Heart right ventricle (tissue), 16 donors: ENCODE data around the gene ELMO3. TPM values are rescaled to one million over a fixed set of nuclear protein-coding genes. Genes with fewer than 3 reads are reported as not detected.

Experiments
- ATAC-seq, 8 donors: fragments of 200-7000 bp; cut with Tn5 transposase; one replicate each; pipeline ENCODE4 v1.9.1; 2020; ENCODE audit warnings: mild to moderate bottlenecking in 8 of 8, moderate library complexity in 8 of 8, moderate number of reproducible peaks in 1 of 8
- DNase-seq, 2 donors: peaks; one replicate each; pipeline ENCODE4 v3.0.0-alpha.2; 2020
- H3K27ac ChIP-seq, 10 donors: fragments of 200-600 bp; sonication (generic) in 2 of 10; one replicate each; pipeline versions ENCODE4 v1.5.0 to v1.8.0; 2020 to 2022; ENCODE audit warnings: mild to moderate bottlenecking in 3 of 10
- H3K27me3 ChIP-seq, 7 donors: fragments of 200-600 bp; one replicate each; pipeline ENCODE4 v1.8.0; 2021 to 2022; ENCODE audit warnings: mild to moderate bottlenecking in 2 of 7
- H3K36me3 ChIP-seq, 9 donors: fragments of 200-600 bp; sonication (generic) in 1 of 9; one replicate each; pipeline versions ENCODE4 v1.5.0 to v1.8.0; 2020 to 2022; ENCODE audit warnings: mild to moderate bottlenecking in 2 of 9
- H3K4me1 ChIP-seq, 9 donors: fragments of 200-600 bp; sonication (generic) in 1 of 9; one replicate each; pipeline versions ENCODE4 v1.5.0 to v1.8.0; 2020 to 2022; ENCODE audit warnings: mild to moderate bottlenecking in 4 of 9
- H3K4me3 ChIP-seq, 10 donors: fragments of 200-600 bp; sonication (generic) in 2 of 10; one replicate each; pipeline versions ENCODE4 v1.5.0 to v1.8.0; 2020 to 2022; ENCODE audit warnings: mild to moderate bottlenecking in 7 of 10, moderate library complexity in 2 of 10
- H3K9me3 ChIP-seq, 11 donors: fragments of 200-600 bp in 10 of 11; sonication (generic) in 2 of 11; one replicate each; pipeline versions ENCODE4 v1.5.0 to v1.8.0; 2013 to 2022; ENCODE audit warnings: mild to moderate bottlenecking in 2 of 11, control low read depth in 1 of 11, moderate library complexity in 1 of 11
- WGBS, 2 donors: extraction: QIAGEN DNeasy Blood & Tissue Kit; methylation state at CpG; one replicate each; pipeline ENCODE4 v1.1.7; 2013; ENCODE audit warnings: inconsistent platforms in 1 of 2; 5-methylcytosine and 5-hydroxymethylcytosine counted together
- intact Hi-C, 10 donors: fragments of 100-400 bp; cut with DNase I; formaldehyde crosslinking; loops; one replicate each; pipeline versions ENCODE4 v1.11.1 to v1.14.2; 2022
- polyA plus RNA-seq, 2 donors: library from polyadenylated mRNA; stranded (reverse); fragments of 200-250 nt; gene quantifications; one replicate each; pipeline ENCODE4 v1.2.3, GENCODE V29; 2013
- total RNA-seq, 10 donors: library from RNA; stranded (reverse); fragmentation: NEBNext Ultra II Directional in 3 of 10; extraction: Animal tissue kit (Norgen Biotek cat#: 25700) in 3 of 10; gene quantifications; one replicate each; pipeline versions ENCODE4 v1.2.1 to v1.2.4, GENCODE V29; 2021 to 2023
- TF ChIP-seq, protein P1 (sequence below), 9 donors: fragments of 200-600 bp; sonication (generic) in 2 of 9; IDR thresholded peaks; one replicate each; pipeline versions ENCODE4 v1.5.0 to v1.8.0; 2021 to 2022; ENCODE audit warnings: antibody characterized with exemption in 9 of 9, mild to moderate bottlenecking in 5 of 9, moderate library complexity in 1 of 9
- donor health status: Arrhythmogenic right ventricular cardiomyopathy.
- donor health status: ischemic (EF 13 %, LVEDD 7.1; RV severe dilation, severe dysfunction).
- donor health status: healthy with polysubstance abuse.
- donor health status: DM: no; HTN: yes; CAD: no.
- donor health status: DM: no; HTN: no; CAD: no.
- donor health status: ischemic (EF 25% LVEDD 6.9; RV normal size, moderate dysfunction).
- donor health status: ischemic (EF 25% LVEDD 5.7; RV mildly dilated, moderate dysfunction).
- donor health status: healthy.
- donor health status: DM: yes; HTN: yes; CAD: no.
- donor health status: Ischemic cardiomyopathy.
- donor health status: ischemic (EF 35%, LVEDD 5.7; RV mildly dilated, moderate dysfunction).
- donor health status: nonischemic (EF 11% LVEDD 7.7; RV severe dilation, severe dysfunction).
- donor health status: DM: yes; HTN: yes; CAD: no.
- donor health status: PGD.
- donor health status: ischemic (EF 29% LVEDD 5.4; RV normal size, mild dysfunction).
- donor health status: nonischemic (EF 23%, LVEDD 6.1; RV moderate dilation, normal function).

ELMO3 gene
- total and polyA plus RNA-seq, 12 donors = 0.19 to 1.9 (median 0.46) TPM

DNA sequence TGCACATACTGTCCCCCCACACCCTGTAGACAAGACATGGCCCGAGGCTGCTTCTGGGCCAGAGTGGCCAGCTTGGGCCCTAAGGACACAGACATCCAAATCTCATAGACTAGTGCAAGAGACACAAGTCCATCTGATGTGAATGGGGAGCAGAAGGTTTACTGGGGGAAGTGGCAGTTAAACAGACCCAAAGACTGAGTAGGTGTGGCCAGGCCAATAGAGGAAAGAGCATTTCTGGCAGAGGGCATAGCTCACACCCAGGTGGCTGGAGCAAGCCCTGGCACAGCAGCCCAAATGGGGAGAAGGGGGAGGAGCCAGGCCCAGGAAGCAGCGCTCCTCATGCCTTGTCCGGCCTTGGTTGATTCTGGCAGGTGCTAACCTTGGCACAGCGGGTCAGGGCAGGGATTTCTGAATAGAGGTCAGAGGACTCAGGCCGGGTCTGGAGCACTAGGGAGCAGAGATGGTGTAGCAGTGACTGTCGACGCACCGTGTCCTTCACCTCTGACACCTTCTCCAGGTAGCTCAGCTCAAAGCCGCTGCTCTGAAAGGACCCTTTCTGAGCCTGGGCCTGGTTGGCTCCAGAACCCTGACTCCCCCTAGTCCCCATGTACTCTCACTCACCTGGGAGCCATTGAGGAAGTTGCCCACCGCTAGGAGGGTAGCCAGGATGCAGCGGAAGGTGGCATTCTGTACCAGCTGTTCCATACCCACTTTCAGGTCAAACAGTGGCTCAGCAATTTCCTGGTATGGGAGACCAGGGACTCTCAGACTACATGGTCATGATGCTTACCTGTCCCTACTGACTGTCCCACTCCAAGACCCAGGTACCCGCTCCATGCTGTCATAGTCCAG lies 32.1 kb downstream of the ELMO3 start:
- intact Hi-C loops = no loop called here
- DNase-seq (no peak), ATAC-seq (no peak)
- Histone ChIP-seq H3K27ac (no peak overlapping the region), H3K4me3 (no peak overlapping the region), H3K4me1 (peaks cover 5 to 19% (median 14%) of the 10 kb centered on the region in 9 donors), H3K27me3 (no peaks in the 10 kb centered on the region), H3K9me3 (no peaks in the 10 kb centered on the region), H3K36me3 (peaks cover 3 to 82% (median 56%) of the 10 kb centered on the region in 9 donors)
- 88% methylated on average over 12 of the region's 12 CpGs for WGBS, 2 donors
- TF ChIP-seq, protein P1, sequence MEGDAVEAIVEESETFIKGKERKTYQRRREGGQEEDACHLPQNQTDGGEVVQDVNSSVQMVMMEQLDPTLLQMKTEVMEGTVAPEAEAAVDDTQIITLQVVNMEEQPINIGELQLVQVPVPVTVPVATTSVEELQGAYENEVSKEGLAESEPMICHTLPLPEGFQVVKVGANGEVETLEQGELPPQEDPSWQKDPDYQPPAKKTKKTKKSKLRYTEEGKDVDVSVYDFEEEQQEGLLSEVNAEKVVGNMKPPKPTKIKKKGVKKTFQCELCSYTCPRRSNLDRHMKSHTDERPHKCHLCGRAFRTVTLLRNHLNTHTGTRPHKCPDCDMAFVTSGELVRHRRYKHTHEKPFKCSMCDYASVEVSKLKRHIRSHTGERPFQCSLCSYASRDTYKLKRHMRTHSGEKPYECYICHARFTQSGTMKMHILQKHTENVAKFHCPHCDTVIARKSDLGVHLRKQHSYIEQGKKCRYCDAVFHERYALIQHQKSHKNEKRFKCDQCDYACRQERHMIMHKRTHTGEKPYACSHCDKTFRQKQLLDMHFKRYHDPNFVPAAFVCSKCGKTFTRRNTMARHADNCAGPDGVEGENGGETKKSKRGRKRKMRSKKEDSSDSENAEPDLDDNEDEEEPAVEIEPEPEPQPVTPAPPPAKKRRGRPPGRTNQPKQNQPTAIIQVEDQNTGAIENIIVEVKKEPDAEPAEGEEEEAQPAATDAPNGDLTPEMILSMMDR (IDR thresholded peaks at IDR 0.05) = no peak

DNA sequence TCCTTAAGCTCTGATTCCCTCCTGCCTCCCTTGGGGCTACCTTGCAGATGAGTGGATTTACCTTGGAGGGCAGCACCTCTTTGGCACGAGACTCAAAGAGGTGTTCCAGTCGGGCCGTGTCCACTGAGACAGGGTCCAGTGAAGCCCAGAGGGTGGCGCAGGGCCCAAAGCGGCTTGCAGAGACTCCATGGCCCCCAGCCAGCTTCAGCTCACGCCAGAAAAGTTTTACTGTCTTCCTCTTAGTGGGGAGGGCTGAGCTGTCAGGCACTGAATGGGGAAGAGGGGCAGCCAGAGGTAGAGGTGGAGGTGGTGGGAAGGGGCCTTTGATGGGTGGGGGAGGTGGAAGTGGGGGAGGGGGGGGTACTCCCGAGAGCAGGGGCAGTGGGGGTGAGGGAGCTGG lies 34.7 kb downstream of the ELMO3 start:
- H3K27me3 ChIP-seq = no peaks in the 10 kb centered on the region
- no peak overlapping the region for H3K27ac ChIP-seq
- ATAC-seq = no peak
- no peaks in the 10 kb centered on the region for H3K9me3 ChIP-seq
- H3K4me1 ChIP-seq = peaks cover 0 to under 1% (median 0%) of the 10 kb centered on the region in 9 donors
- peaks cover 14 to 100% (median 76%) of the 10 kb centered on the region in 9 donors for H3K36me3 ChIP-seq
- TF ChIP-seq, protein P1 (IDR thresholded peaks at IDR 0.05) = no peak
- H3K4me3 ChIP-seq = no peak overlapping the region
- intact Hi-C loops = no loop called here
- DNase-seq = no peak
- 74 to 79% methylated on average over 7 of the region's 7 CpGs for WGBS, 2 donors

DNA sequence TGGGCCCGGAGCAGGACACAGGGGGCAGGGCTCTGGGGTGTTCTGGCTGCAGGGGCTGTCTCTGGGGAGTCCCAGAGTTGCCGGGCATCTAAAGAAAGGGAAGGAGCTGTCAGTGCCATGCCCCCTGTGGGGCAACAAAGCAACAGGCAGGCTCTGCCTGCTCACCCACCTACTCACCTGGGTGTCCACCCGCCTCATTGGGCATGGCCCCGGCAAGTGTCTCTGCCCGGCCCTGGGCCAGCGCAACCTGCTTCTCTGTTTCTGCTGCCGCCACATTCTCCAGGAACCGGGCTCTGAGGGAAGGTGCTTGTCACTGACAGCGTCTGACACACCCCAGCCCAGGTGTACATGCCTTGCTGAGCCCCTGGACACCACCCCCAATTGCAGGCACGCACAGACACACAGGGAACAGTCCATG lies 35.3 kb downstream of the ELMO3 start:
- TF ChIP-seq, protein P1 (IDR thresholded peaks at IDR 0.05) = no peak
- Histone ChIP-seq H3K36me3 (peaks cover 10 to 100% (median 76%) of the 10 kb centered on the region in 9 donors), H3K27ac (no peak overlapping the region), H3K4me1 (no peaks in the 10 kb centered on the region), H3K4me3 (no peak overlapping the region), H3K9me3 (no peaks in the 10 kb centered on the region), H3K27me3 (no peaks in the 10 kb centered on the region)
- DNase-seq (no peak), ATAC-seq (no peak)
- intact Hi-C loops = no loop called here
- 92 to 94% methylated on average over 10 of the region's 10 CpGs for WGBS, 2 donors

DNA sequence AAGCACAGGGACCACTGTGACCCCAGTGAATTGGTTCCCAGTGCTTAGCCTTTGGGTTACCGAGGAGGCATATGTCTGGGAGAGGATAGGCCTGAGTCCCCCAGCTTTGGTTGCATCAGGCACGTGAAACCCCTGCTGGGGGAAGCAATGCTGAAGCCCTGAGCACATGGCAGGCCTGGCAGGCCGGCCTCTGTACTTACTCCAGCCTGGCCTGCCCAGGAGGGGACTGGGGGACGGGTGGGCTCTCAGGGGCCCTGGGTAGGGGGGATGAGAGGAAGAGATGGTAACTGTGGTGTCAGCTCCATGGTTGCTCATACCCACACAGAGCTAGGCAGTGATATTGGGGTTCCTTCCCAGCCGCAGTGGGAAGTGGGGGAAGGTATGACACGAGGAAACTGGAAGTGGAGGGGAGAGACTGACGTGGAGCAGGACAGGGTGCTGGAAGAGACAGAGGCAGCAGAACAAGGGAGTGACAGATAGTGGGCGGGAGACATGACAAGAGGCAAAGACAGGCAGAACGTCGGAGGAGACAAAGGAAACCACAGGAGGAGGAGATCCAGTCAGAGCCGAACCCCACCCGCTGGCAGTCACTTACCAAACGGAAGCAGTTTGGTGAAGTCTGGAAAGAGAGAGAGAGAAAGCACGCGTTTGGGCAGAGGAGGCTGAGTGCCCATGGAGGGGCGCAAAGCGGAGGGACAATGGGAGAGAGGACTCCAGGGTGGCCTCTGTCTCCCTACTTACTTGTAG lies 37.1 kb downstream of the ELMO3 start:
- Histone ChIP-seq H3K27me3 (no peaks in the 10 kb centered on the region), H3K4me1 (peaks cover 7 to 18% (median 11%) of the 10 kb centered on the region in 9 donors), H3K4me3 (no peak overlapping the region), H3K27ac (no peak overlapping the region), H3K9me3 (no peaks in the 10 kb centered on the region), H3K36me3 (peaks cover 2 to 96% (median 64%) of the 10 kb centered on the region in 9 donors)
- no peak for DNase-seq
- intact Hi-C loops = no loop called here
- ATAC-seq = no peak
- 85 to 89% methylated on average over 17 of the region's 17 CpGs for WGBS, 2 donors
- TF ChIP-seq, protein P1 (IDR thresholded peaks at IDR 0.05) = no peak
